Mononuclear cell (primary cell): Measurements from ENCODE around the gene SH3D21. TPM values are rescaled to one million over a fixed set of nuclear protein-coding genes. Genes with fewer than 3 reads are reported as not detected.

Experiments used
- H3K27me3 ChIP-seq: 2 replicates; pipeline ENCODE4 v1.6.0; 2011; ENCODE audit warnings: low read length, control low read depth; ENCODE audit not compliant: insufficient read depth
- H3K4me1 ChIP-seq: 2 replicates; pipeline ENCODE4 v1.5.1; 2011; ENCODE audit warnings: mild to moderate bottlenecking, low read length, control low read depth; ENCODE audit not compliant: insufficient read depth
- H3K4me3 ChIP-seq: 2 replicates; pipeline ENCODE4 v1.5.1; 2011; ENCODE audit warnings: mild to moderate bottlenecking, low read length, moderate library complexity
- H3K9me3 ChIP-seq: 2 replicates; pipeline ENCODE4 v1.5.1; 2011; ENCODE audit warnings: low read depth, mild to moderate bottlenecking, control low read depth, low read length
- total RNA-seq: library from RNA; depleted of rRNA; stranded (reverse); fragments of >200 nt; gene quantifications from one replicate; pipeline ENCODE4 v1.2.3, GENCODE V29; 2012

Gene SH3D21
- total RNA-seq, 1 donor: 1.5 TPM

GRCh38 chr1:36320767-36321118 is 14.6 kb downstream of the SH3D21 start:
- Histone ChIP-seq H3K27me3 (no peaks in the 10 kb centered on the region), H3K9me3 (no peaks in the 10 kb centered on the region), H3K4me3 (peak overlapping the region; percentile 24), H3K4me1 (peaks cover 37% of the 10 kb centered on the region)

- Histone ChIP-seq H3K4me3 (peak overlapping the region; percentile 24), H3K9me3 (no peaks in the 10 kb centered on the region), H3K27me3 (no peaks in the 10 kb centered on the region), H3K4me1 (peaks cover 37% of the 10 kb centered on the region)
Measured at GRCh38 chr1:36321119-36321951, 15.2 kb downstream of the SH3D21 start.

GRCh38 chr1:36322041-36322785 is 16.0 kb downstream of the SH3D21 start:
- no peak overlapping the region for H3K4me3 ChIP-seq
- H3K4me1 ChIP-seq: peaks cover 37% of the 10 kb centered on the region
- no peaks in the 10 kb centered on the region for H3K27me3 ChIP-seq
- H3K9me3 ChIP-seq: no peaks in the 10 kb centered on the region

- Histone ChIP-seq H3K27me3 (no peaks in the 10 kb centered on the region), H3K4me3 (peak overlapping the region; percentile 46), H3K4me1 (peaks cover 37% of the 10 kb centered on the region), H3K9me3 (no peaks in the 10 kb centered on the region)
Measured at GRCh38 chr1:36322786-36323635, 16.8 kb downstream of the SH3D21 start.

- H3K9me3 ChIP-seq: no peaks in the 10 kb centered on the region
Measured at GRCh38 chr1:36323636-36324352, 17.6 kb downstream of the SH3D21 start, which contains the start of gene EVA1B. EVA1B (minus strand) TSS chr1:36323645; CDS start chr1:36323037, 608 bp downstream.

GRCh38 chr1:36324353-36324703 is 18.2 kb downstream of the SH3D21 start:
- Histone ChIP-seq H3K4me1 (peaks cover 37% of the 10 kb centered on the region), H3K4me3 (no peak overlapping the region), H3K27me3 (no peaks in the 10 kb centered on the region), H3K9me3 (no peaks in the 10 kb centered on the region)

More at GRCh38 chr1:36323636-36324352, 17.6 kb downstream of the SH3D21 start, which contains the start of gene EVA1B:
- H3K4me1 ChIP-seq: peaks cover 37% of the 10 kb centered on the region
- H3K4me3 ChIP-seq: peak within 1 kb of the TSS; percentile 46
- H3K27me3 ChIP-seq: no peaks in the 10 kb centered on the region

- no peaks in the 10 kb centered on the region for H3K27me3 ChIP-seq
- peaks cover 24% of the 10 kb centered on the region for H3K4me1 ChIP-seq
- no peaks in the 10 kb centered on the region for H3K9me3 ChIP-seq
- no peak overlapping the region for H3K4me3 ChIP-seq
Measured at GRCh38 chr1:36326499-36326898, 20.3 kb downstream of the SH3D21 start.

- Histone ChIP-seq H3K4me3 (no peak overlapping the region), H3K9me3 (no peaks in the 10 kb centered on the region), H3K27me3 (no peaks in the 10 kb centered on the region), H3K4me1 (peaks cover 14% of the 10 kb centered on the region)
Measured at GRCh38 chr1:36327421-36328087, 21.4 kb downstream of the SH3D21 start.

- Histone ChIP-seq H3K4me1 (peaks cover 9% of the 10 kb centered on the region), H3K4me3 (no peak overlapping the region), H3K9me3 (no peaks in the 10 kb centered on the region), H3K27me3 (no peaks in the 10 kb centered on the region)
Measured at GRCh38 chr1:36328088-36328480, 21.9 kb downstream of the SH3D21 start.

- no peak overlapping the region for H3K4me3 ChIP-seq
- peaks cover 8% of the 10 kb centered on the region for H3K4me1 ChIP-seq
- no peaks in the 10 kb centered on the region for H3K27me3 ChIP-seq
- H3K9me3 ChIP-seq: no peaks in the 10 kb centered on the region
Measured at GRCh38 chr1:36328713-36329112, 22.5 kb downstream of the SH3D21 start.

- no peak overlapping the region for H3K4me3 ChIP-seq
- no peaks in the 10 kb centered on the region for H3K9me3 ChIP-seq
- no peaks in the 10 kb centered on the region for H3K4me1 ChIP-seq
- no peaks in the 10 kb centered on the region for H3K27me3 ChIP-seq
Measured at GRCh38 chr1:36329817-36330216, 23.6 kb downstream of the SH3D21 start.

GRCh38 chr1:36330940-36331339 is 24.8 kb downstream of the SH3D21 start:
- no peaks in the 10 kb centered on the region for H3K4me1 ChIP-seq
- no peaks in the 10 kb centered on the region for H3K27me3 ChIP-seq
- H3K4me3 ChIP-seq: no peak overlapping the region
- H3K9me3 ChIP-seq: no peaks in the 10 kb centered on the region

- Histone ChIP-seq H3K4me3 (no peak overlapping the region), H3K9me3 (no peaks in the 10 kb centered on the region), H3K4me1 (peaks cover 14% of the 10 kb centered on the region), H3K27me3 (no peaks in the 10 kb centered on the region)
Measured at GRCh38 chr1:36337830-36338229, 31.7 kb downstream of the SH3D21 start.

- Histone ChIP-seq H3K4me1 (peaks cover 20% of the 10 kb centered on the region), H3K9me3 (no peaks in the 10 kb centered on the region), H3K4me3 (no peak overlapping the region), H3K27me3 (no peaks in the 10 kb centered on the region)
Measured at GRCh38 chr1:36339215-36339614, 33.0 kb downstream of the SH3D21 start.
